ENCODE results near the gene DCC. TPM values are rescaled to one million over a fixed set of nuclear protein-coding genes. Genes with fewer than 3 reads are reported as not detected.

DCC gene
- total RNA-seq, 2 donors from 2014 or later: 0.10 to 0.48 TPM

- Histone ChIP-seq H3K4me3 (no peak overlapping the region), H3K9ac (ENCODE audit: low read depth in 2 of 2, low read length in 2 of 2) (no peak overlapping the region), H3K36me3 (no peaks in the 10 kb centered on the region), H3K27ac (no peak overlapping the region), H3K9me3 (no peaks in the 10 kb centered on the region), H3K27me3 (no peaks in the 10 kb centered on the region), H3K4me1 (no peaks in the 10 kb centered on the region)
- no peak for DNase-seq
- intact Hi-C loops (cut with DNase I): no loop called here
- TF ChIP-seq, protein P1, sequence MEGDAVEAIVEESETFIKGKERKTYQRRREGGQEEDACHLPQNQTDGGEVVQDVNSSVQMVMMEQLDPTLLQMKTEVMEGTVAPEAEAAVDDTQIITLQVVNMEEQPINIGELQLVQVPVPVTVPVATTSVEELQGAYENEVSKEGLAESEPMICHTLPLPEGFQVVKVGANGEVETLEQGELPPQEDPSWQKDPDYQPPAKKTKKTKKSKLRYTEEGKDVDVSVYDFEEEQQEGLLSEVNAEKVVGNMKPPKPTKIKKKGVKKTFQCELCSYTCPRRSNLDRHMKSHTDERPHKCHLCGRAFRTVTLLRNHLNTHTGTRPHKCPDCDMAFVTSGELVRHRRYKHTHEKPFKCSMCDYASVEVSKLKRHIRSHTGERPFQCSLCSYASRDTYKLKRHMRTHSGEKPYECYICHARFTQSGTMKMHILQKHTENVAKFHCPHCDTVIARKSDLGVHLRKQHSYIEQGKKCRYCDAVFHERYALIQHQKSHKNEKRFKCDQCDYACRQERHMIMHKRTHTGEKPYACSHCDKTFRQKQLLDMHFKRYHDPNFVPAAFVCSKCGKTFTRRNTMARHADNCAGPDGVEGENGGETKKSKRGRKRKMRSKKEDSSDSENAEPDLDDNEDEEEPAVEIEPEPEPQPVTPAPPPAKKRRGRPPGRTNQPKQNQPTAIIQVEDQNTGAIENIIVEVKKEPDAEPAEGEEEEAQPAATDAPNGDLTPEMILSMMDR (IDR thresholded peaks at IDR 0.05): no peak
These were observed 197.3 kb downstream of the DCC start for GRCh38 chr18:52537261-52537660.

DNA sequence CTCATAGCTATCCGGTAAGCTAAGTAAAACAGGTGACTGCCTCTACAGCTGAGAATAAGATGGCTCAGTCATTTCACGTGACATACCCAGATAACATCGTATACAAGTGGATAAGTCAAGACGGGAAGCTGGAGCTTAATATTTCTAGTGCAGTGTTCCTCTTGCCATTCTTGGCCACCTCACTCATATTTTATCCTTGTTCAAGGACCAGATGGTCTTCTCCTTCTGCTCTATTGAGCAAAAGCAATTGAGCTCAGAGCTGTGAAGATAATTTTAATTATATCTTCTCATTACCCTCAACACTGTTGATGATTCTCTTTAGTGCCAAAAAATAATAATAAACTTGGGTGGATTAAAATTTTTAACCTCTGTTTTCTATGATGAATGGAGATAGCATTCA is 201.1 kb downstream of the DCC start:
- Histone ChIP-seq H3K9ac (ENCODE audit: low read depth in 2 of 2, low read length in 2 of 2) (no peak overlapping the region), H3K36me3 (no peaks in the 10 kb centered on the region), H3K4me1 (no peaks in the 10 kb centered on the region), H3K4me3 (no peak overlapping the region), H3K9me3 (no peaks in the 10 kb centered on the region), H3K27me3 (no peaks in the 10 kb centered on the region), H3K27ac (no peak overlapping the region)
- intact Hi-C loops (cut with DNase I): no loop called here
- DNase-seq: no peak
- TF ChIP-seq, protein P1 (IDR thresholded peaks at IDR 0.05): no peak

DNA sequence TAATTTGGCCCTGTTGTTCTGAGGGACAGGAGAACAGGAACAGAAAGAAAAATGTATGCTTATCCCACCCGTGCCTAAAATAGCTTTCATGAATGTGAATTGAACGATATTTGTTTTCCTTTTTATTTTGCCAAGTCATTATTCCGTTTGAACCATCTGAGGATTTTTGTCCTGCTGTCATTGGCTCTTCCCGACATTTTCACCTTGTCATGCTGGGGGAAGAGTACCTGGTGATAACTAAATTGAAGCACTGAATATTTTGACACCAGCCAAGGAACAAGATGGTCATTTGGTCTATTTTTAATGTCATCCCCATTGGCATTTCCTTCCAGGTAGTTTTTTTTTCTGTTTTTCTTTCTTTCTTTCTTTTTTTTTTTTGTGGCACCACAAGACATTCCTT is 204.1 kb downstream of the DCC start:
- Histone ChIP-seq H3K4me1 (no peaks in the 10 kb centered on the region), H3K36me3 (no peaks in the 10 kb centered on the region), H3K27me3 (no peaks in the 10 kb centered on the region), H3K4me3 (no peak overlapping the region), H3K9me3 (no peaks in the 10 kb centered on the region), H3K27ac (no peak overlapping the region), H3K9ac (ENCODE audit: low read depth in 2 of 2, low read length in 2 of 2) (no peak overlapping the region)
- TF ChIP-seq, protein P1 (IDR thresholded peaks at IDR 0.05): no peak
- no peak for DNase-seq
- intact Hi-C loops (cut with DNase I): no loop called here

DNA sequence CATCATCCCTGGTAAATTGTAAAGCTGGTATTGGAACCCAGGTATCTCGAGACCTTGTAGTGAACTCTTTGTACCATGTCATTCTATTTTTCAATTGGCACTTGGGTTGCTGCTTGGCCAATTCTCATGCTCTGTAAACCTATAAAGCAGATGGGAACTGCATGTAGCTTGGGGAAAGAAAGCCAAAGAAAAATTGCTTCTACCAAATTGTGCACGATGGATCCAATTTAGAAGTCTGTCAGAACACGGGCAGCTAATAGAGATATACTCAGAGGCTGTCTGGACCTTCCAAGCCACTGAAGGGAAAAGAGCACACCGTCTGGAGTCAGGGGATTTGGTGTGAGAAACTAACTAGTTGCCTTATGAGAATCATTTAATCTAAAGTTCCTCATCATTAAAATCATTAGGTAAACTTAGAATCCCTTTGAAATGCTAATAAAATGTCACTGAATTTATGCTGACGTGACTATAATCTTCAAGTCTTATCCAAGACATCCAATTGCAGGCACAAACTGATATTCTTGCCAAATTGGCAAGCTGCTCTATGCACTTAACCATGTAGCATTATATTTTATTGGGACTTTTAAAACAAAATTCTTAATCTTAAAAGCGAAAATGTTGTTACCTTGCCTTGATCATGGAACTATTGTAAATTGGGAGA is 206.8 kb downstream of the DCC start:
- DNase-seq: no peak
- Histone ChIP-seq H3K9ac (ENCODE audit: low read depth in 2 of 2, low read length in 2 of 2) (no peak overlapping the region), H3K27me3 (no peaks in the 10 kb centered on the region), H3K9me3 (no peaks in the 10 kb centered on the region), H3K27ac (no peak overlapping the region), H3K4me3 (no peak overlapping the region), H3K36me3 (no peaks in the 10 kb centered on the region), H3K4me1 (no peaks in the 10 kb centered on the region)
- TF ChIP-seq, protein P1 (IDR thresholded peaks at IDR 0.05): no peak
- intact Hi-C loops (cut with DNase I): no loop called here

GRCh38 chr18:52553441-52553840 is 213.4 kb downstream of the DCC start:
- intact Hi-C loops (cut with DNase I): no loop called here

More at GRCh38 chr18:52553441-52553840, 213.4 kb downstream of the DCC start:
- Histone ChIP-seq H3K4me3 (no peak overlapping the region), H3K27ac (no peak overlapping the region), H3K9ac (ENCODE audit: low read depth in 2 of 2, low read length in 2 of 2) (no peak overlapping the region), H3K36me3 (no peaks in the 10 kb centered on the region), H3K27me3 (no peaks in the 10 kb centered on the region), H3K4me1 (no peaks in the 10 kb centered on the region), H3K9me3 (no peaks in the 10 kb centered on the region)
- TF ChIP-seq, protein P1 (IDR thresholded peaks at IDR 0.05): no peak
- no peak for DNase-seq

Measured in colonic mucosa (tissue), 4 donors.